Kidney glomerular epithelial cell (primary cell): Measurements from ENCODE around the gene ARHGEF25.
"Not testable (repeated sequence)": the region's sequence is repeated elsewhere in the genome, so short reads cannot be mapped to it uniquely, and the experiment has no call there.

ENCODE experiments used
- DNase-seq: peaks from one replicate; lab custom pipeline; 2025; lab: John Stamatoyannopoulos, UW

ARHGEF25 gene

GRCh38 chr12:57638096-57638495, 26.9 kb downstream of the ARHGEF25 start:
- DNase-seq, result no peak

GRCh38 chr12:57640175-57641042, 29.2 kb downstream of the ARHGEF25 start:
- no peak for DNase-seq

- no peak for DNase-seq
Measured at GRCh38 chr12:57641699-57642442, 30.6 kb downstream of the ARHGEF25 start.

GRCh38 chr12:57645990-57646658, 34.9 kb downstream of the ARHGEF25 start:
- not testable (repeated sequence) for DNase-seq

- not testable (repeated sequence) for DNase-seq
Measured at GRCh38 chr12:57646659-57647049, 35.4 kb downstream of the ARHGEF25 start.

GRCh38 chr12:57654042-57654441, 42.8 kb downstream of the ARHGEF25 start:
- DNase-seq, result no peak

GRCh38 chr12:57655541-57656240, 44.5 kb downstream of the ARHGEF25 start:
- no peak for DNase-seq

GRCh38 chr12:57656408-57656807, 45.2 kb downstream of the ARHGEF25 start:
- not testable (repeated sequence) for DNase-seq

GRCh38 chr12:57657744-57658143, 46.5 kb downstream of the ARHGEF25 start:
- no peak for DNase-seq

- no peak for DNase-seq
Measured at GRCh38 chr12:57658890-57659289, 47.7 kb downstream of the ARHGEF25 start.

GRCh38 chr12:57661376-57661775, 50.1 kb downstream of the ARHGEF25 start:
- no peak for DNase-seq

- not testable (repeated sequence) for DNase-seq
Measured at GRCh38 chr12:57665066-57665820, 54.0 kb downstream of the ARHGEF25 start.
